ENCODE data around the gene NOS1AP.

Gene NOS1AP

GRCh38 chr1:162271972-162272371, 202.5 kb downstream of the NOS1AP start:
- TF ChIP-seq TOX (CRISPR knock-in tag; IDR thresholded peaks at IDR 0.05; ENCODE audit: borderline replicate concordance) = no peak
- no peak for TF ChIP-seq ZNF565 (CRISPR knock-in tag; conservative IDR thresholded peaks at IDR 0.05; ENCODE audit: low read depth)
- TF ChIP-seq OSR1 (CRISPR knock-in tag; IDR thresholded peaks at IDR 0.05) = no peak
- TF ChIP-seq PPARA (CRISPR knock-in tag; IDR thresholded peaks at IDR 0.05; ENCODE audit: borderline replicate concordance) = no peak
- TF ChIP-seq ZNF8 (CRISPR knock-in tag; IDR thresholded peaks at IDR 0.05) = no peak
- no peak for TF ChIP-seq ARNTL (CRISPR knock-in tag; IDR thresholded peaks at IDR 0.05; ENCODE audit: borderline replicate concordance, low read depth)
- TF ChIP-seq TCF4 (CRISPR knock-in tag; IDR thresholded peaks at IDR 0.05; ENCODE audit: borderline replicate concordance) = no peak
- no peak for TF ChIP-seq CSRNP3 (CRISPR knock-in tag; IDR thresholded peaks at IDR 0.05)
- TF ChIP-seq TSHZ2 (CRISPR knock-in tag; IDR thresholded peaks at IDR 0.05) = no peak
- no peak for TF ChIP-seq ZFP3 (CRISPR knock-in tag; IDR thresholded peaks at IDR 0.05)
- TF ChIP-seq CSDC2 (CRISPR knock-in tag; IDR thresholded peaks at IDR 0.05) = no peak
- no peak for ATAC-seq

- ATAC-seq = no peak
- no peak for TF ChIP-seq ZC3H10 (CRISPR knock-in tag; IDR thresholded peaks at IDR 0.05)
- no peak for TF ChIP-seq CSDC2 (CRISPR knock-in tag; IDR thresholded peaks at IDR 0.05)
- TF ChIP-seq ISL1 (CRISPR knock-in tag; IDR thresholded peaks at IDR 0.05) = no peak
- no peak for TF ChIP-seq TSHZ2 (CRISPR knock-in tag; IDR thresholded peaks at IDR 0.05)
- no peak for TF ChIP-seq SNAI2 (CRISPR knock-in tag; IDR thresholded peaks at IDR 0.05)
- TF ChIP-seq ZFP30 (CRISPR knock-in tag; IDR thresholded peaks at IDR 0.05) = no peak
- TF ChIP-seq CREB5 (CRISPR knock-in tag; IDR thresholded peaks at IDR 0.05; ENCODE audit: low read depth) = no peak
These were observed 202.9 kb downstream of the NOS1AP start for GRCh38 chr1:162272419-162272818.

- ATAC-seq = no peak
- TF ChIP-seq ZNF70 (CRISPR knock-in tag; IDR thresholded peaks at IDR 0.05) (no peak), PATZ1 (CRISPR knock-in tag; IDR thresholded peaks at IDR 0.05; ENCODE audit: borderline replicate concordance) (no peak), ISL1 (CRISPR knock-in tag; IDR thresholded peaks at IDR 0.05) (no peak), CSRNP3 (CRISPR knock-in tag; IDR thresholded peaks at IDR 0.05) (no peak), POU6F1 (CRISPR knock-in tag; IDR thresholded peaks at IDR 0.05; ENCODE audit: borderline replicate concordance, low read depth) (no peak), TSHZ2 (CRISPR knock-in tag; IDR thresholded peaks at IDR 0.05) (no peak), ZFP3 (CRISPR knock-in tag; IDR thresholded peaks at IDR 0.05) (no peak)
These were observed 206.2 kb downstream of the NOS1AP start for GRCh38 chr1:162275622-162276175.

Data from SK-N-SH treated with all-trans-retinoic acid at 6 μM for 48 hours (cell line).